Measurements from ENCODE around the gene NEDD4L. TPM values are rescaled to one million over a fixed set of nuclear protein-coding genes. Genes with fewer than 3 reads are reported as not detected.
A peak's percentile ranks its signal among the peaks of the same experiment; 100 is the strongest.

Gene NEDD4L
- total RNA-seq, 1 donor from 2014 or later: 95.9 TPM

DNA sequence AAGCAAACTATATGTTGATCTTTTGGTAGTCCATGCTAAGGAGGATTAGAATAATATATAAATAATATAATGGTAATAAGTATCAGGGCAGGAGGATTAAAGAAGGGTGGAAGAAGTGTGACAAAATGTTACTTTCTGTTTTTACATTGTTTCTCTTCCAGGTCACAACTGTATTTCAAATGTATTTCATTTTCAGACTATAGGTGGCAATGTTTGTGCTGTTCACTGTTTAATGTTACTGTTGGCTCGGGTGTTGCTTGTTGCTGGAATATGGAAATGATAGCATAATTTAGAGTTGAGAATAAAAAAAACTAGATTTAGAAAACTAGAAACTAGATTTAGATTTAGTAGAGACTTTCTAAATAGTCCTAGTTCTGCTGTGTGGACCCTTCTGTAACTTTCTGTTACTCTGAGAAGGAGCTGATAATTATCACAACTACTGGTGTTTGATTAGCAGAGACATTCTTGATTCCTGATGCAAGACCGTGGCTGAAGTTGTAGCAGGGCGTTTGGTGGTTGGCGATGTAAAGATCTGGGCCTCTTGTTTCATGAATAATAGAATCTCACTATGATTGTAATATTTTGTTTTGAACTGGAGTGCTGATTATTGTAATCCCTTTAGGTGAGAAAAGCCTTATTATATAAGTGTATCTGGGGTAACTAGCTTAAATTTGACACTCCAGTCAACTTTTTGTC, 7.9 kb downstream of the NEDD4L start:
- no peak for DNase-seq (ENCODE audit: low read depth)

DNA sequence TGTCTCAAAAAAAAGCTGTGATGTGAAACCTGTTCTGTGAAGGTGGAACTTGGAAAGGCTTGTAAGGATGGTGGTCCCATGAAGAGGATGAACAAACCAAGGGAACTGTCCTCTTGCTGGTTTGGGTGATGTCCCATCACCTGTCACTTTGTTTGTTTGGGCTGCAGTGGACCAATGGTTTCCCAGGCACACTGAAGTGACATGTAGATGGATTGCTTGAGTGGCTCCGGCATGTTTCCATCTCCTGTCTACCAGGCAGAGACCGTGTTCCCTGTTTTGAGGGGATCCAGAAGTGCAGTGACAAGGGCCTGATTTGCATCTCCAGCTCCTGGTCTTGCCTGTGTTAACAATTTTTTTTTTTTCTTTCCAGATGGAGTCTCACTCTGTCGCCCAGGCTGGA, 8.9 kb downstream of the NEDD4L start:
- DNase-seq (ENCODE audit: low read depth): no peak
- no peak overlapping the region for H3K4me3 ChIP-seq (ENCODE audit: low read depth, low read length)
- TF ChIP-seq, protein P1, sequence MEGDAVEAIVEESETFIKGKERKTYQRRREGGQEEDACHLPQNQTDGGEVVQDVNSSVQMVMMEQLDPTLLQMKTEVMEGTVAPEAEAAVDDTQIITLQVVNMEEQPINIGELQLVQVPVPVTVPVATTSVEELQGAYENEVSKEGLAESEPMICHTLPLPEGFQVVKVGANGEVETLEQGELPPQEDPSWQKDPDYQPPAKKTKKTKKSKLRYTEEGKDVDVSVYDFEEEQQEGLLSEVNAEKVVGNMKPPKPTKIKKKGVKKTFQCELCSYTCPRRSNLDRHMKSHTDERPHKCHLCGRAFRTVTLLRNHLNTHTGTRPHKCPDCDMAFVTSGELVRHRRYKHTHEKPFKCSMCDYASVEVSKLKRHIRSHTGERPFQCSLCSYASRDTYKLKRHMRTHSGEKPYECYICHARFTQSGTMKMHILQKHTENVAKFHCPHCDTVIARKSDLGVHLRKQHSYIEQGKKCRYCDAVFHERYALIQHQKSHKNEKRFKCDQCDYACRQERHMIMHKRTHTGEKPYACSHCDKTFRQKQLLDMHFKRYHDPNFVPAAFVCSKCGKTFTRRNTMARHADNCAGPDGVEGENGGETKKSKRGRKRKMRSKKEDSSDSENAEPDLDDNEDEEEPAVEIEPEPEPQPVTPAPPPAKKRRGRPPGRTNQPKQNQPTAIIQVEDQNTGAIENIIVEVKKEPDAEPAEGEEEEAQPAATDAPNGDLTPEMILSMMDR (conservative IDR thresholded peaks at IDR 0.05; ENCODE audit: low read depth, low read length): no peak

More for the DNA sequence above, 7.9 kb downstream of the NEDD4L start:
- no peak overlapping the region for H3K4me3 ChIP-seq (ENCODE audit: low read depth, low read length)
- TF ChIP-seq, protein P1 (conservative IDR thresholded peaks at IDR 0.05; ENCODE audit: low read depth, low read length): peak; percentile 51

- TF ChIP-seq, protein P1 (conservative IDR thresholded peaks at IDR 0.05; ENCODE audit: low read depth, low read length): no peak
- DNase-seq (ENCODE audit: low read depth): no peak
- H3K4me3 ChIP-seq (ENCODE audit: low read depth, low read length): no peak overlapping the region
Observed at GRCh38 chr18:58054041-58054781, 10.2 kb downstream of the NEDD4L start.

- TF ChIP-seq, protein P1 (conservative IDR thresholded peaks at IDR 0.05; ENCODE audit: low read depth, low read length): no peak
- H3K4me3 ChIP-seq (ENCODE audit: low read depth, low read length): no peak overlapping the region
- no peak for DNase-seq (ENCODE audit: low read depth)
Observed at GRCh38 chr18:58055890-58056558, 12.0 kb downstream of the NEDD4L start.

- H3K4me3 ChIP-seq (ENCODE audit: low read depth, low read length): no peak overlapping the region
- DNase-seq (ENCODE audit: low read depth): no peak
- TF ChIP-seq, protein P1 (conservative IDR thresholded peaks at IDR 0.05; ENCODE audit: low read depth, low read length): no peak
Observed at GRCh38 chr18:58056852-58057251, 12.8 kb downstream of the NEDD4L start.

- TF ChIP-seq, protein P1 (conservative IDR thresholded peaks at IDR 0.05; ENCODE audit: low read depth, low read length): no peak
- no peak overlapping the region for H3K4me3 ChIP-seq (ENCODE audit: low read depth, low read length)
- no peak for DNase-seq (ENCODE audit: low read depth)
Observed at GRCh38 chr18:58057291-58057965, 13.4 kb downstream of the NEDD4L start.

All from epithelial cell of proximal tubule (primary cell).